22Rv1 (cell line): ENCODE data around the gene ZFHX3.

Source experiments
- ZFX ChIP-seq: fragments of 450-650 bp; IDR thresholded peaks from 2 replicates; pipeline ENCODE4 v1.6.1; 2017; ENCODE audit warnings: antibody characterized with exemption, borderline replicate concordance
- TF ChIP-seq, protein P1 (sequence below): fragments of 450-650 bp; IDR thresholded peaks from 2 replicates; pipeline ENCODE4 v1.5.1; 2017; ENCODE audit warnings: mild to moderate bottlenecking

DNA sequence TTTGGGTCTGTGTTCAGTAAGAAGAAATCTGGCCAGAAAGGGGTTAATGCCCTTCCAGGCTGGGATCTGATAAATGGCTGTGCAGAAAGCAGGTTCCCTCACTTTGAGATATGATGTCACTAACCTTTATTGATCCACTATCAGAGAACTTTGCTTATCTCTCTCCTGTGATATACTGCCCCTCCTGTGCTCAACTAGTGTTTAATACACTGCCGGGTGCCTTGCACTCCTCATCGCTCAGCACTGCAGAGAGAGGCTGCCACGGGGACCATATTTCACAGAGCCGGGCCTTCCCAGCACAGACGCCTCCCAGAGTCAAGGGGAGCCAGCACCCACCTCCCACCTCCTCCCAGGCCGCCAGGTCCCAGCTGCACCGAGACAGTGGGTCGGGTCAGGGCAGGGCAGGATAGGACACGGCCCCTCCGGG is 20.2 kb downstream of the ZFHX3 start:
- TF ChIP-seq, protein P1, sequence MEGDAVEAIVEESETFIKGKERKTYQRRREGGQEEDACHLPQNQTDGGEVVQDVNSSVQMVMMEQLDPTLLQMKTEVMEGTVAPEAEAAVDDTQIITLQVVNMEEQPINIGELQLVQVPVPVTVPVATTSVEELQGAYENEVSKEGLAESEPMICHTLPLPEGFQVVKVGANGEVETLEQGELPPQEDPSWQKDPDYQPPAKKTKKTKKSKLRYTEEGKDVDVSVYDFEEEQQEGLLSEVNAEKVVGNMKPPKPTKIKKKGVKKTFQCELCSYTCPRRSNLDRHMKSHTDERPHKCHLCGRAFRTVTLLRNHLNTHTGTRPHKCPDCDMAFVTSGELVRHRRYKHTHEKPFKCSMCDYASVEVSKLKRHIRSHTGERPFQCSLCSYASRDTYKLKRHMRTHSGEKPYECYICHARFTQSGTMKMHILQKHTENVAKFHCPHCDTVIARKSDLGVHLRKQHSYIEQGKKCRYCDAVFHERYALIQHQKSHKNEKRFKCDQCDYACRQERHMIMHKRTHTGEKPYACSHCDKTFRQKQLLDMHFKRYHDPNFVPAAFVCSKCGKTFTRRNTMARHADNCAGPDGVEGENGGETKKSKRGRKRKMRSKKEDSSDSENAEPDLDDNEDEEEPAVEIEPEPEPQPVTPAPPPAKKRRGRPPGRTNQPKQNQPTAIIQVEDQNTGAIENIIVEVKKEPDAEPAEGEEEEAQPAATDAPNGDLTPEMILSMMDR = no peak
- no peak for TF ChIP-seq ZFX
